Hepatocyte (in vitro differentiated cells): Measurements from ENCODE around the gene GPX4. TPM values are rescaled to one million over a fixed set of nuclear protein-coding genes. Genes with fewer than 3 reads are reported as not detected.
A peak's percentile ranks its signal among the peaks of the same experiment; 100 is the strongest.

ENCODE experiments used
- DNase-seq: peaks from one replicate; pipeline ENCODE4 v3.0.0-alpha.2; 2016; ENCODE audit warnings: low spot score
- H2AFZ ChIP-seq: fragments of 200-600 bp; sonication (generic); 2 replicates; pipeline ENCODE4 v1.6.0; 2016; ENCODE audit warnings: antibody characterized with exemption, mild to moderate bottlenecking
- H3K27ac ChIP-seq: fragments of 200-600 bp; sonication (generic); 2 replicates; pipeline ENCODE4 v1.5.1; 2016; ENCODE audit warnings: mild to moderate bottlenecking
- H3K27me3 ChIP-seq: fragments of 200-600 bp; sonication (generic); 2 replicates; pipeline ENCODE4 v1.6.1; 2016
- H3K36me3 ChIP-seq: fragments of 200-600 bp; sonication (generic); replicated peaks from 2 replicates; pipeline ENCODE4 v1.5.1; 2016; ENCODE audit warnings: low read depth; ENCODE audit not compliant: insufficient read depth
- H3K4me1 ChIP-seq: fragments of 200-600 bp; sonication (generic); 2 replicates; pipeline ENCODE4 v1.5.1; 2016; ENCODE audit warnings: mild to moderate bottlenecking, moderate library complexity; ENCODE audit not compliant: insufficient read depth
- H3K4me2 ChIP-seq: fragments of 200-600 bp; sonication (generic); 2 replicates; pipeline ENCODE4 v1.6.0; 2016
- H3K4me3 ChIP-seq: fragments of 200-600 bp; sonication (generic); 2 replicates; pipeline ENCODE4 v1.5.1; 2016; ENCODE audit warnings: mild to moderate bottlenecking
- H3K79me2 ChIP-seq: fragments of 200-600 bp; sonication (generic); 2 replicates; pipeline ENCODE4 v1.6.0; 2017; ENCODE audit warnings: mild to moderate bottlenecking
- H3K9me2 ChIP-seq: fragments of 200-600 bp; sonication (generic); replicated peaks from 2 replicates; pipeline ENCODE4 v1.6.0; 2017; ENCODE audit warnings: mild to moderate bottlenecking; ENCODE audit not compliant: insufficient read depth
- H3K9me3 ChIP-seq: fragments of 200-600 bp; sonication (generic); 2 replicates; pipeline ENCODE4 v1.5.1; 2016; ENCODE audit warnings: low read depth, mild to moderate bottlenecking
- H4K20me1 ChIP-seq: fragments of 200-600 bp; sonication (generic); 2 replicates; pipeline ENCODE4 v1.6.0; 2016; ENCODE audit warnings: mild to moderate bottlenecking; ENCODE audit not compliant: insufficient read depth, poor library complexity, severe bottlenecking
- CTCF ChIP-seq: fragments of 200-600 bp; sonication (generic); IDR thresholded peaks from 2 replicates; pipeline ENCODE4 v1.5.1; 2016; ENCODE audit warnings: antibody characterized with exemption, mild to moderate bottlenecking; ENCODE audit not compliant: poor library complexity
- EZH2 ChIP-seq: fragments of 200-600 bp; sonication (generic); IDR thresholded peaks from 2 replicates; pipeline ENCODE4 v1.6.1; 2016; ENCODE audit warnings: antibody characterized with exemption, mild to moderate bottlenecking, borderline replicate concordance
- EZH2phosphoT487 ChIP-seq: fragments of 200-600 bp; sonication (generic); IDR thresholded peaks from one replicate; pipeline ENCODE4 v1.6.1; 2018; ENCODE audit warnings: antibody characterized with exemption, mild to moderate bottlenecking, low read depth, moderate library complexity; ENCODE audit not compliant: unreplicated experiment, severe bottlenecking
- WGBS: methylation state at CpG from one replicate; pipeline ENCODE4 v1.1.6; 2016; ENCODE audit warnings: low lambda C conversion rate; ENCODE audit errors: missing lambda C conversion rate; 5-methylcytosine and 5-hydroxymethylcytosine counted together
- polyA plus RNA-seq: library from polyadenylated mRNA; unstranded; fragments of >200 nt; fragmentation: Nextera tagmentation; extraction: Ambion mirVana; gene quantifications from 2 replicates; pipeline ENCODE4 v1.2.1, GENCODE V29; 2016
- total RNA-seq: library from RNA; depleted of rRNA; stranded (reverse); fragments of >200 nt; gene quantifications from 2 replicates; pipeline ENCODE4 v1.2.3, GENCODE V29; 2014

The GPX4 gene
- total and polyA plus RNA-seq, 2 experiments from 2014 or later: 539 to 735 TPM

- Histone ChIP-seq H3K4me2 (no peak overlapping the region), H3K9me3 (no peaks in the 10 kb centered on the region), H3K9me2 (no peaks in the 10 kb centered on the region), H3K27me3 (no peaks in the 10 kb centered on the region), H3K27ac (no peak overlapping the region), H3K36me3 (no peaks in the 10 kb centered on the region), H3K79me2 (peaks cover 36% of the 10 kb centered on the region), H2AFZ (no peak overlapping the region), H3K4me1 (peaks cover 22% of the 10 kb centered on the region), H4K20me1 (peaks cover 12% of the 10 kb centered on the region), H3K4me3 (no peak overlapping the region)
- TF ChIP-seq CTCF (no peak), EZH2 (no peak)
- WGBS: 93% methylated on average over 18 of the region's 18 CpGs
- no peak for DNase-seq
Measured at GRCh38 chr19:1129535-1129934, 25.7 kb downstream of the GPX4 start.

GRCh38 chr19:1130771-1131717, 27.2 kb downstream of the GPX4 start:
- peak overlapping the region; percentile 58 for H3K4me3 ChIP-seq
- H3K27me3 ChIP-seq: no peaks in the 10 kb centered on the region
- DNase-seq: no peak
- H3K9me2 ChIP-seq: no peaks in the 10 kb centered on the region
- peak overlapping the region; percentile 91 for H3K4me2 ChIP-seq
- H4K20me1 ChIP-seq: peaks cover 12% of the 10 kb centered on the region
- H3K27ac ChIP-seq: peak overlapping the region; percentile 95
- no peaks in the 10 kb centered on the region for H3K9me3 ChIP-seq
- WGBS: 75% methylated on average over 19 of the region's 22 CpGs
- TF ChIP-seq EZH2phosphoT487 (no peak), EZH2 (no peak)
- H2AFZ ChIP-seq: no peak overlapping the region
- no peaks in the 10 kb centered on the region for H3K36me3 ChIP-seq
- peaks cover 36% of the 10 kb centered on the region for H3K79me2 ChIP-seq
- peaks cover 22% of the 10 kb centered on the region for H3K4me1 ChIP-seq

GRCh38 chr19:1131718-1132551, 28.1 kb downstream of the GPX4 start:
- WGBS: 12% methylated on average over 42 of the region's 64 CpGs
- Histone ChIP-seq H3K9me2 (no peaks in the 10 kb centered on the region), H3K27ac (peak overlapping the region; percentile 95), H3K4me2 (peak overlapping the region; percentile 91), H3K4me3 (peak overlapping the region; percentile 58), H3K36me3 (no peaks in the 10 kb centered on the region), H3K9me3 (no peaks in the 10 kb centered on the region), H3K4me1 (peaks cover 22% of the 10 kb centered on the region), H2AFZ (no peak overlapping the region), H3K79me2 (peaks cover 36% of the 10 kb centered on the region), H4K20me1 (peaks cover 12% of the 10 kb centered on the region), H3K27me3 (no peaks in the 10 kb centered on the region)
- TF ChIP-seq CTCF (peak; percentile 8), EZH2 (no peak)
- peak; percentile 93 for DNase-seq
